Tibial artery (tissue), 4 donors: ENCODE data around the gene GRIN2A.

Source experiments
- DNase-seq, 2 donors: peaks; one replicate each; pipeline ENCODE4 v3.0.0-alpha.2; 2019
- H3K27ac ChIP-seq, 2 donors: fragments of 200-600 bp; sonication (generic) in 1 of 2; 1 replicate in 1 of 2; 2 replicates in 1 of 2; pipeline ENCODE4 v1.5.1; 2018 to 2019; ENCODE audit warnings: mild to moderate bottlenecking in 1 of 2
- H3K27me3 ChIP-seq, 2 donors: fragments of 200-600 bp; sonication (generic) in 1 of 2; one replicate each; pipeline versions ENCODE4 v1.5.1 to v1.6.0; 2016 to 2019
- H3K36me3 ChIP-seq, 3 donors: fragments of 200-600 bp; sonication (generic) in 2 of 3; one replicate each; pipeline ENCODE4 v1.5.1; 2016 to 2019; ENCODE audit warnings: mild to moderate bottlenecking in 2 of 3
- H3K4me1 ChIP-seq, 4 donors: fragments of 200-600 bp; sonication (generic) in 2 of 4; 1 replicate in 3 of 4; 2 replicates in 1 of 4; pipeline ENCODE4 v1.5.1; 2016 to 2019
- H3K4me3 ChIP-seq, 2 donors: fragments of 200-600 bp; sonication (generic) in 1 of 2; 1 replicate in 1 of 2; 2 replicates in 1 of 2; pipeline ENCODE4 v1.5.1; 2018 to 2019; ENCODE audit warnings: mild to moderate bottlenecking in 2 of 2
- H3K9me3 ChIP-seq, 3 donors: fragments of 200-600 bp; sonication (generic) in 1 of 3; one replicate each; pipeline ENCODE4 v1.5.1; 2016 to 2019
- intact Hi-C: fragments of 100-400 bp; cut with DNase I; formaldehyde crosslinking; loops from one replicate; pipeline ENCODE4 v1.15.0; 2023; ENCODE audit warnings: low total_unique reads
- TF ChIP-seq, protein P1 (sequence below), 2 experiments: fragments of 200-600 bp in 1 of 2; fragments of 450-650 bp in 1 of 2; IDR thresholded peaks; one replicate each; pipeline ENCODE4 v1.5.1; 2017 to 2019; ENCODE audit warnings: antibody characterized with exemption in 2 of 2, mild to moderate bottlenecking in 1 of 2, moderate library complexity in 1 of 2

GRIN2A gene

DNA sequence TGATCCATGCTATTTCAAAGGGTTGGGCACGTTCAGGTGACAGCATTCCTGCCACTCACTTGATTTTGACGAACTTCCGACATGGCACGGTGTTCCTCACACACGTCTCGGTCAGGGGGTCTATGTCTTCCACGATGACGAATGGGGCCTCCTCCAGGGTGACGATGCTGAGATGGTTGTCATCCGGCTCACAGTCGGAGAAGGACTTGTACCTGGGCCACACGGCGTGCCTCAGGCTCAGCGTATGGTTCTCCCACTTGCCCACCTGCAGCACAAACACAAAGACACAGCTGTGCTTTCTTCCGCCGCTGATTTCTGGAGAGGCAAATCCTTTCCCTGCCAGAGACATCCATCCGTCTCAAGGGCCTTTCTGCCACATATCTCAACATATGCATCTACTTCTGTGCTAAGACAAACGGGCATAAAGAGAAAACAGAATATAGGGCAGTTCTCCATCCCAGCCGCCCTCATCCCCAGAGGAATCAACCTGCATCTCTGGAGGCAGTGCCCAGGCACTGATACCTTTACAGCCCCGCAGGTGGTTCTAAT is 332.5 kb downstream of the GRIN2A start:
- no peak for DNase-seq
- intact Hi-C loops: no loop called here

DNA sequence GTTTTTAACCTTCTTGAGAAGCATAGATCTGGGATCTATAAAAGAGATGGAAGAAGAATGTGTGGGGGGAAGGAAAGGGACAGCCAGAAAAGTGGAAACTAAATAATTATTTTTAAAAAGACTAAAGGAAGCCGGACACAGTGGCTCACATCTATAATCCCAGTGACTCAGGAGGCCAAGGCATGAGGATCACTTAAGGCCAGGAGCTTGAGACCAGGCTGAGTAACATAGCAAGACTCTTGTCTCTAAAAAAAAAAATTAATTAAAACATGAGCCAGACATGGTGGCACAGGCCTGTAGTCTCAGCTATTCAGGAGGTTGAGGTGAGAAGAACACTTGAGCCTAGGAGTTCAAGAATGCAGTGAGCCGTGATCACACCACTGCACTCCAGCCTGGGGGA is 335.1 kb downstream of the GRIN2A start:
- no peak overlapping the region for H3K27ac ChIP-seq
- H3K36me3 ChIP-seq: no peaks in the 10 kb centered on the region
- TF ChIP-seq, protein P1, sequence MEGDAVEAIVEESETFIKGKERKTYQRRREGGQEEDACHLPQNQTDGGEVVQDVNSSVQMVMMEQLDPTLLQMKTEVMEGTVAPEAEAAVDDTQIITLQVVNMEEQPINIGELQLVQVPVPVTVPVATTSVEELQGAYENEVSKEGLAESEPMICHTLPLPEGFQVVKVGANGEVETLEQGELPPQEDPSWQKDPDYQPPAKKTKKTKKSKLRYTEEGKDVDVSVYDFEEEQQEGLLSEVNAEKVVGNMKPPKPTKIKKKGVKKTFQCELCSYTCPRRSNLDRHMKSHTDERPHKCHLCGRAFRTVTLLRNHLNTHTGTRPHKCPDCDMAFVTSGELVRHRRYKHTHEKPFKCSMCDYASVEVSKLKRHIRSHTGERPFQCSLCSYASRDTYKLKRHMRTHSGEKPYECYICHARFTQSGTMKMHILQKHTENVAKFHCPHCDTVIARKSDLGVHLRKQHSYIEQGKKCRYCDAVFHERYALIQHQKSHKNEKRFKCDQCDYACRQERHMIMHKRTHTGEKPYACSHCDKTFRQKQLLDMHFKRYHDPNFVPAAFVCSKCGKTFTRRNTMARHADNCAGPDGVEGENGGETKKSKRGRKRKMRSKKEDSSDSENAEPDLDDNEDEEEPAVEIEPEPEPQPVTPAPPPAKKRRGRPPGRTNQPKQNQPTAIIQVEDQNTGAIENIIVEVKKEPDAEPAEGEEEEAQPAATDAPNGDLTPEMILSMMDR (IDR thresholded peaks at IDR 0.05): no peak
- intact Hi-C loops: no loop called here
- no peaks in the 10 kb centered on the region for H3K27me3 ChIP-seq
- no peak for DNase-seq
- H3K4me3 ChIP-seq: no peak overlapping the region
- no peaks in the 10 kb centered on the region for H3K4me1 ChIP-seq
- no peaks in the 10 kb centered on the region for H3K9me3 ChIP-seq

More for the DNA sequence above, 332.5 kb downstream of the GRIN2A start:
- H3K27ac ChIP-seq: no peak overlapping the region
- H3K27me3 ChIP-seq: no peaks in the 10 kb centered on the region
- H3K4me3 ChIP-seq: no peak overlapping the region
- TF ChIP-seq, protein P1 (IDR thresholded peaks at IDR 0.05): no peak
- H3K4me1 ChIP-seq: no peaks in the 10 kb centered on the region
- H3K36me3 ChIP-seq: no peaks in the 10 kb centered on the region
- no peaks in the 10 kb centered on the region for H3K9me3 ChIP-seq

DNA sequence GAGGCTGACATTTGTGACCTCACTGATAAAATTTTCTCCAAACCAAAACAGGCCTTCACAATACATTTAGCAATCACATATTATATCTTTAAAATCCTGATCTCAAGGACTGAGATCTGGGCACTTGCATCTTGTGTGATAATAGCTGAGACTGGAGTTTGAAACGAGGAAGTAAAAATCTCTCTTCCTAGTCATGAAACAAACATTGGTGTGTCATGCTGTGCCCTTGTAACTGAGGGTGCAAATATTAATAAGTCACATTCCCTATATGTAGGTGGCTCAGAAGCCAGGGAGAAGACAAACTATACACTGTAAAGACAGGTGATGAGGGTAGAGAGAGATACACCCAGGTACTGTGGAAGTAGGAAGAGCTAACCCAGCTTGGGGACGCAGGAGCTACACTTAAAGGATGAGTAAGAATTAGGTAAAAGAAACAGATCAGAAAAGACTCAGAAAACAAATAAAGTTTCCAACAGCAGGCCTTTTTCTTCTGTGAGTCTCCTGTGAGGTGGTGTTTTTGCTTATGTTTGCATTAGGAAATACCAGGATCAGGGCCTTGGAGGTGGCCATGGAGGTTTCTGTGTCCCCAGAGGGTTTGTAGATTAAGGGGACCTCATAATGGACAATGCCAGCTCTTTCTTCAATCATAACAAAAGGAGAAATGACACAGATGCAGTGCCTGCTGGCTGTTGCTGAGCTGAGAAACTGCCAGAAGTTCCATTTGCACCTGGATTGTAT is 335.7 kb downstream of the GRIN2A start:
- TF ChIP-seq, protein P1 (IDR thresholded peaks at IDR 0.05): no peak
- no peaks in the 10 kb centered on the region for H3K27me3 ChIP-seq

DNA sequence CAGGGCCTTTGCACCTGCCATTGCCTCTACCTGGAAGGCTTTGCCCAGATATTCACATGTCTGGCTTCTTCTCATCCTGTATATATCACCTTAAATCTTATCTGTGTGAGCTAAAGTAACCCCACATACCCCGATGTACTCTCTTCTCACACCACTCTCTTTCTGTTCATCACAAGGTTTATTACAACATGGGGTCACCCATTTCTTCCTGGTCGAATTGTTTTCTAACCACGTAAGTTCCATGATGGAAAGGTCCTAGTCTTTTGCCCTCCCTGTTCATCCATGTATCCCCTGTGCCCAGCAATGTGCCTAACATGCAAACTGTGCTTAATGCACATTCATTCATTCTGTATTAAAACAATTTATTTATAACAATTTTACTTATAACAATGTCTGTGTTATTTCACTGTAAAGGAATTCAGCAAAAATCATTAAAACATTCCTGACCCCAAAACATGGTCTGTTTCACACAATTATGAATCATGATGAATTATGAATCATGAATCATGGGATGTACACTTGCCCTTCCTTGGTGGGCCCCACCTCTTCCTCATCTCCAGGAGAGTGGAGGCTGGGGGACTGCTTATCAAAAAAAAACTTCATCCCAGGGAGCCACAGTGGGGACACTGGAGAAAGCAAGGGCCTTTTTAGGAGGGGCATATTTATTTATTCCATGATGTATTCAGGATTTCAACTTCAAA is 336.4 kb downstream of the GRIN2A start:
- Histone ChIP-seq H3K9me3 (no peaks in the 10 kb centered on the region), H3K4me3 (no peak overlapping the region), H3K27me3 (no peaks in the 10 kb centered on the region), H3K4me1 (no peaks in the 10 kb centered on the region), H3K36me3 (no peaks in the 10 kb centered on the region), H3K27ac (no peak overlapping the region)
- TF ChIP-seq, protein P1 (IDR thresholded peaks at IDR 0.05): no peak
- DNase-seq: no peak
- intact Hi-C loops: no loop called here

More for the DNA sequence above, 335.7 kb downstream of the GRIN2A start:
- H3K9me3 ChIP-seq: no peaks in the 10 kb centered on the region
- no peaks in the 10 kb centered on the region for H3K4me1 ChIP-seq
- H3K36me3 ChIP-seq: no peaks in the 10 kb centered on the region
- no peak overlapping the region for H3K4me3 ChIP-seq
- intact Hi-C loops: no loop called here
- no peak overlapping the region for H3K27ac ChIP-seq
- DNase-seq: no peak

DNA sequence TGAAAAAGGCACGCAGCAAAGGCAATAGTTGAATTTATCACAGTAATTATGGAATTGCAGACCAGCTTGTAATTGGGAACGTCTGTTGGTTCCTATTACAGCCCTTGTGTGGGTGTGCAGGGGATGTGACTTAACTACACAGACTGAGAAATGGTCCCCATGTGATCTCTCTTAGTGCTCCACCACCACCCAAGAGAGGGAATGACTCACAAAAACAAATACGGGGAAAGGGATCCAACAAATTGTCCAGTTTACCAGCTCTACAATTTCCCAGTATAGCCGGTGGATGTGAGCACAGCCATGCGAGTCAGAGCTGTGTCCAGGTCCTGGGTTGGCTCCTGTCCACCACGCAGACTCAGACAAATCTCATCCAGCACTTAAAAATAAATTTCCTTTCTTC is 337.9 kb downstream of the GRIN2A start:
- H3K4me1 ChIP-seq: no peaks in the 10 kb centered on the region
- intact Hi-C loops: no loop called here

More for the DNA sequence above, 337.9 kb downstream of the GRIN2A start:
- no peaks in the 10 kb centered on the region for H3K36me3 ChIP-seq
- no peak overlapping the region for H3K27ac ChIP-seq
- H3K4me3 ChIP-seq: no peak overlapping the region
- no peaks in the 10 kb centered on the region for H3K9me3 ChIP-seq
- TF ChIP-seq, protein P1 (IDR thresholded peaks at IDR 0.05): no peak
- no peak for DNase-seq
- H3K27me3 ChIP-seq: no peaks in the 10 kb centered on the region
